NT2/D1 (cell line): Measurements from ENCODE around the gene PRR18.

Source experiments
- YY1 ChIP-seq: IDR thresholded peaks from 2 replicates; pipeline ENCODE4 v1.6.1; 2011; ENCODE audit not compliant: insufficient read length, insufficient read depth
- ZNF274 ChIP-seq: IDR thresholded peaks from 2 replicates; pipeline ENCODE4 v1.6.1; 2011; ENCODE audit warnings: mild to moderate bottlenecking, low read depth, low read length

DNA sequence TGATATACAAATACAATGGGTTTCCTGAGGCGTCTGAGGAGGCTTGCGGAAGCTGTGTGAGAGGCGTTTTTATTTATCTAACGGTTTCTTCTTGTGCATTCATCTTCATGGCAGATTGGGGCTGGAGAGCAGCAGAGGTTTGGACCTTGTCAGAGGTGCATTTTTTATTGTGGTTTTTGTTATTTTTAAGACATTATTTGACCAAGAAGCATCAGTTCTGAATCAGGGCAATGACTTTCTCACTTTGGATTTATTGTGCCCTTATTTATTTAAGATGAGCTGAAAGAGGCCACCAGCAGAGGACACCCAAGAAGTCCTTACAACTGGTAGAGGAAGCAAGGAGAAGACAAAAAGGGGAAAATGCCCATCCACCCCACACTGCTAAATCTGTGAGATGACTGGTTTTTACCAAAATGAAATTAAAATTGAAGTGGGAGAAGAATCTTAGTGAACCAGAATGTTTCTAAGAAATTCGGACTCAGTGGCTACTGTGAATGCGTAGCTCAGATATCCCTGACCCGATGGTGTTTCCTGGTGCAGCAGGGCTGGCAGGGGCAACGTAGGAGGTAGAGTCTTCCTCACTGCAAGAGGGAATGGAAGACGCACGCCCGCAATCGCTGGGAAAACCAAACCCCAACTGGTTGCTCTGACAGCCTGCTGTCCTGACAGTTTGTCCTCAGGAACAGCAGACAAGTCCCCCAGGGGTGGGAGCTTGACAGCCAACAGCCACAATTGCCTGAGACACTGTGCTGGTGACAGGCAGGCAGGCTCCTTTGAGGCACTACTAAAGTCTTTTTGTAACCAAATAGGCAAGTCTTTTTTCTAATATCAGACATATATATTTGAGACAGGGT lies 14.2 kb downstream of the PRR18 start:
- TF ChIP-seq YY1 (no peak), ZNF274 (no peak)
